Hypothalamus (tissue), 51 donors: Measurements from ENCODE around the gene FAM25G.
"Not testable (repeated sequence)": the region's sequence is repeated elsewhere in the genome, so short reads cannot be mapped to it uniquely, and the experiment has no call there.

Experiments used
- DNase-seq, 51 donors: peaks; one replicate each; lab custom pipeline; 2025; lab: John Stamatoyannopoulos, UW

Gene FAM25G

GRCh38 chr10:47491600-47491999, at the start of gene FAM25G:
FAM25G (minus strand) TSS chr10:47491700; CDS start chr10:47491674, 26 bp downstream.
- not testable (repeated sequence) for DNase-seq

- DNase-seq = not testable (repeated sequence)
Measured at GRCh38 chr10:47536430-47536829, 44.9 kb upstream of the FAM25G start.

GRCh38 chr10:47523475-47523874, 32.0 kb upstream of the FAM25G start, which contains the start of gene AGAP9:
AGAP9 (minus strand) TSS chr10:47523638; CDS start chr10:47523526, 112 bp downstream.
- not testable (repeated sequence) for DNase-seq

- DNase-seq = not testable (repeated sequence)
Measured at GRCh38 chr10:47502313-47502712, 10.8 kb upstream of the FAM25G start.

- not testable (repeated sequence) for DNase-seq
Measured at GRCh38 chr10:47494226-47494625, 2.7 kb upstream of the FAM25G start.

GRCh38 chr10:47489630-47490029, 1.9 kb downstream of the FAM25G start:
- DNase-seq = not testable (repeated sequence)

- DNase-seq = not testable (repeated sequence)
Measured at GRCh38 chr10:47485943-47486342, 5.6 kb downstream of the FAM25G start.

- not testable (repeated sequence) for DNase-seq
Measured at GRCh38 chr10:47484786-47485185, 6.7 kb downstream of the FAM25G start.

GRCh38 chr10:47483923-47484322, 7.6 kb downstream of the FAM25G start, which contains the start of gene ANXA8:
ANXA8 (minus strand) TSS chr10:47484115; CDS start chr10:47483933, 182 bp downstream.
- DNase-seq = not testable (repeated sequence)

- DNase-seq = not testable (repeated sequence)
Measured at GRCh38 chr10:47482367-47482766, 9.1 kb downstream of the FAM25G start.

GRCh38 chr10:47481768-47482181, 9.7 kb downstream of the FAM25G start:
- DNase-seq = not testable (repeated sequence)

- DNase-seq = not testable (repeated sequence)
Measured at GRCh38 chr10:47481182-47481766, 10.2 kb downstream of the FAM25G start.

- not testable (repeated sequence) for DNase-seq
Measured at GRCh38 chr10:47480133-47480532, 11.4 kb downstream of the FAM25G start.

- not testable (repeated sequence) for DNase-seq
Measured at GRCh38 chr10:47478114-47478513, 13.4 kb downstream of the FAM25G start.

- DNase-seq = not testable (repeated sequence)
Measured at GRCh38 chr10:47477078-47477477, 14.4 kb downstream of the FAM25G start.

- DNase-seq = not testable (repeated sequence)
Measured at GRCh38 chr10:47475101-47475500, 16.4 kb downstream of the FAM25G start.

GRCh38 chr10:47473516-47473915, 18.0 kb downstream of the FAM25G start:
- DNase-seq = not testable (repeated sequence)

GRCh38 chr10:47472647-47473046, 18.9 kb downstream of the FAM25G start:
- not testable (repeated sequence) for DNase-seq

- not testable (repeated sequence) for DNase-seq
Measured at GRCh38 chr10:47472072-47472471, 19.4 kb downstream of the FAM25G start.

- not testable (repeated sequence) for DNase-seq
Measured at GRCh38 chr10:47468731-47469528, 22.6 kb downstream of the FAM25G start.

- not testable (repeated sequence) for DNase-seq
Measured at GRCh38 chr10:47467957-47468356, 23.5 kb downstream of the FAM25G start.
